HG02588 (cell line): ENCODE data around the gene SPATA32.
"Not testable (repeated sequence)": the region's sequence is repeated elsewhere in the genome, so short reads cannot be mapped to it uniquely, and the experiment has no call there.

ENCODE experiments used
- ATAC-seq: cut with Tn5 transposase; IDR thresholded peaks from one replicate; pipeline ENCODE4 v1.9.1; 2021; ENCODE audit warnings: mild to moderate bottlenecking, moderate library complexity; ENCODE audit not compliant: unreplicated experiment

Gene SPATA32

GRCh38 chr17:45273551-45273957, 11.7 kb upstream of the SPATA32 start:
- ATAC-seq: no peak

- ATAC-seq: no peak
Observed at GRCh38 chr17:45271603-45272002, 9.7 kb upstream of the SPATA32 start.

GRCh38 chr17:45270828-45271418, 9.0 kb upstream of the SPATA32 start:
- ATAC-seq: no peak

- ATAC-seq: no peak
Observed at GRCh38 chr17:45269912-45270311, 8.0 kb upstream of the SPATA32 start.

- ATAC-seq: no peak
Observed at GRCh38 chr17:45267436-45268055, 5.7 kb upstream of the SPATA32 start.

- ATAC-seq: no peak
Observed at GRCh38 chr17:45266372-45266926, 4.6 kb upstream of the SPATA32 start.

- no peak for ATAC-seq
Observed at GRCh38 chr17:45265821-45266220, 3.9 kb upstream of the SPATA32 start.

GRCh38 chr17:45264988-45265387, 3.1 kb upstream of the SPATA32 start:
- ATAC-seq: no peak

- no peak for ATAC-seq
Observed at GRCh38 chr17:45264430-45264829, 2.5 kb upstream of the SPATA32 start.

- ATAC-seq: no peak
Observed at GRCh38 chr17:45263477-45263860, 1.6 kb upstream of the SPATA32 start.

- no peak for ATAC-seq
Observed at GRCh38 chr17:45262516-45263476, 902 bp upstream of the SPATA32 start.

GRCh38 chr17:45260204-45260783, 1.6 kb downstream of the SPATA32 start:
- no peak for ATAC-seq

GRCh38 chr17:45258981-45259380, 2.9 kb downstream of the SPATA32 start:
- no peak for ATAC-seq

- no peak for ATAC-seq
Observed at GRCh38 chr17:45257115-45257514, 4.8 kb downstream of the SPATA32 start.

GRCh38 chr17:45256114-45256966, 5.6 kb downstream of the SPATA32 start:
- ATAC-seq: no peak

- ATAC-seq: no peak
Observed at GRCh38 chr17:45255358-45255757, 6.5 kb downstream of the SPATA32 start.

GRCh38 chr17:45253879-45254278, 8.0 kb downstream of the SPATA32 start:
- no peak for ATAC-seq

- not testable (repeated sequence) for ATAC-seq
Observed at GRCh38 chr17:45253237-45253636, 8.7 kb downstream of the SPATA32 start.

- ATAC-seq: no peak
Observed at GRCh38 chr17:45251931-45252330, 10.0 kb downstream of the SPATA32 start.
